GM19452 (cell line): ENCODE measurements around the gene HRK.

ENCODE experiments used
- ATAC-seq: cut with Tn5 transposase; IDR thresholded peaks from one replicate; pipeline ENCODE4 v1.9.1; 2021; ENCODE audit not compliant: unreplicated experiment

Gene HRK

DNA sequence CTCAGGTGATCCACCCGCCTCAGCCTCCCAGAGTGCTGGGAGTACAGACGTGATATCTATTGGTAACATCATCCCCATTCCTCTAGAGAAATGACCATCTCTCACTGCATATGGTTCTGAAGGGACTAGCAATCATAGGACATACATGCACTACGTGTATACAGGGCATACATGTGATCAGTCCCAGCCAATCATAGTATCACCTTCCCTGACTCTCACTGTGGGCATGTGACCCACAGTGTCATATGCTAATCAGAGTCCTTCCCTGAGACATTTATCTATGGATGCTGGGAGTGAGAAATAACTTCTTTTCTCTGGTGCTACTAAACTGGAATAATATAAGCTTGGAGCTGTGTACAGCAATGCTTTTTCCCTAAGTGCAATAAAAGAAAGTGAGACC, 17.4 kb upstream of the HRK start:
- ATAC-seq = no peak

DNA sequence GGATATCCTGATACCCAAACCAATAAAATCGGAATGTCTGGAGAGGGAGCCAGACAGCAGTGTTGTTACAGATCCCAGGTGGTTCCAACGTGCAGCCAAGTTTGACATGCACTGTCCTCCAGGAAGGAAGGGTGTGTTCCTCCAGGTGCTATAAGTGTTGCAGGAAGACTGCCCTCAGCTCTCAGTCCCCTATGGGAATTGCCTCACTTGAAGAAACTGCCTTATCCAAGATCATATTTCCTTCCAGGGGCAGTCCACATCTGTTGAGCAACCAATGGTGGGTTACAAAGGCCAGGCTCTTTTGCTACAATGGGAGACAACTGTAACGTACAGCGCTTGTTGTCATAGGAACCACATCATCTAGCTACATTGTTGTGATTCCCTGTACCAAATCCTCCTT, 16.2 kb upstream of the HRK start:
- ATAC-seq = no peak

DNA sequence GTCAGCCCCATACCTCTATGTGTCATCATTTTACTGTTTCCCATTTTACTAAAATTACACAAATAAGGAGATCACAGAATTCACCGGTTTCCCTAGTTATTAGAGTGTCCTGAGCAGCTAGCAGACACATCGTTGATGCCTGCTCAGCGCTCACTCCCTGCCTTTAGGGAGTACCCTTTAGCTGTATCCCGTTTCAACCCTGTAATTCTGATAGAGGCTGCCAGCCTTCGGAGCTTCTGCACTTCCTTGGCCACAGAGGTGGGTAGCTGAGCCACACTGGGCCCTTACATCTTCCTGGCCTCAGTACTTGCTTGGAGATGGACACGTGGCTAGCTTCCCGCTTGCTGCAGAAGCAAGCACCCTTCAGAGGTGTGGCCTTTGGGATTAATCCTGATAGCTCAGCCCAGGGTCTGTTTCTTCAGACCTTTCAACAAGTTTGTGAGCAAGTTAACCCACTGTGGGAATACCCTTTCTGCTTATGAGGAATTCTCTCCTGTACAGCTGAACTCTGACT, 15.2 kb upstream of the HRK start:
- ATAC-seq = no peak

DNA sequence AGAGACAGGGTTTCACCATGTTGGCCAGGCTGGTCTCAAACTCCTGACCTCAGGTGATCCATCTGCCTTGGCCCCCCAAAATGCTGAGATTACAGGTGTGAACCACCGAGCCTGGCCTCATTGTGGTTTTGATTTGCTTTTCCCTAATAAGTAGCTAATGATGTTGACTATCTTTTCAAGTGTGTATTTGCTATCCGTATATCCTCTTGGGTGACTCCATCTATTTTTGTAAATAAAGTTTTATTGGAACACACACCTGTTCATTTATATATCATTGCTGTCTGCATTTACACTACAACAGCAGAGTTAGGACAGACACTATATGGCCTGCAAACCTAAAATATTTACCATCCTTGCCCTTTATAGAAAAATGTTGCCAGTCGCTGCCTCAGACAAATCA, 13.7 kb upstream of the HRK start:
- no peak for ATAC-seq

DNA sequence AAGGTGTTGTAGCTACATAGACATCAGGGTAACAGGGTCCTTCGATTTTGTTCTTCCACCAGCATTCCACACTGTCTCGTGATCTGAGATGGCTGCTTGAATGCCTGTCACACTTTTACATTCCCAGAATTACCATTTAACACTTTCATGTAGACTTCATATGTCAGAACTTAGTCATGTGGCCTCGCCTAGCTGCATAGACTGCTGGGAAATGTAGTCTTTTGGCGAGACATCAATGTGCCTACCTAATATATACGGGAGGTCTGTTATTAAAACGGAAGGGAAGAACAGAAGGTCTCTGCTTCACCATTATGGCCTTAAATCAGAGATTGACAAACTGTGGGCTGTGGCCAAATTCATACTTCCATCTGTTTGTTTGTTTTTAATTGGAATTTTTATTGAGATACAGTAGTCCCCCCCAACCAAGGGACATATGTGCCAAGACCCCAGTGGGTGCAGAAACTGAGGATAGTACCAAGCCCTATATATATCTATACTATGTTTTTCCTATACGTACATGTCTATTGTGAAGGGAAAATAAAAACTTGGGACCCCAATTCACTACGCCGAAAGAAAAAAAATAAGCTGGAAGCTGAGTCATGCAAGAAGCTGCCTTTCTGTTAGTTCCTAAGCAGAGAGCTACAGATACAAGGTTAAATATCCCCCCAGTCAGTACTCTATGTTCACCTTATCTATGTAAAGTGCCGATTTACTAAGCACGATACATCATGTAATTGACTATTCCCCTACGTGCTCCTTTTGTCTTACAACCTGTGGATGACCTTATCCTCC, 11.3 kb upstream of the HRK start:
- ATAC-seq = no peak

DNA sequence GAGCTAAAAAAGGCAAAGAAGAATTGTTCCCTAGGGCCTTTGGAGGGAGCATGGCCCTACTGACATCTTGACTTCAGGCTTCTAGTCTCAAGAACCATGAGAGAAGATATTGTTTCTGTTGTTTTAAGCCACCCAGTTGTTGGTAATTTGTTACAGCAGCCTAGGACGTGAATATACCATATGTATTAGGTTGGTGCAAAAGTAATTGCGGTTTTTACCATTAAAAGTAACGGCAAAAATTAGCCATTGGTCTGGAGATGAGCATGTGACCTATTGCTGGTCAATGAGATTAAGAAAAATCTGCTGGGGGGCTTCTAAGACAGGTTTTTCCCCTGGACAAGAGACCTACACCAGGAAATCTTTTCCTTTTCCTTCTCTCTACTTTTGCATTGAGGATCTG, 9.8 kb upstream of the HRK start:
- no peak for ATAC-seq

DNA sequence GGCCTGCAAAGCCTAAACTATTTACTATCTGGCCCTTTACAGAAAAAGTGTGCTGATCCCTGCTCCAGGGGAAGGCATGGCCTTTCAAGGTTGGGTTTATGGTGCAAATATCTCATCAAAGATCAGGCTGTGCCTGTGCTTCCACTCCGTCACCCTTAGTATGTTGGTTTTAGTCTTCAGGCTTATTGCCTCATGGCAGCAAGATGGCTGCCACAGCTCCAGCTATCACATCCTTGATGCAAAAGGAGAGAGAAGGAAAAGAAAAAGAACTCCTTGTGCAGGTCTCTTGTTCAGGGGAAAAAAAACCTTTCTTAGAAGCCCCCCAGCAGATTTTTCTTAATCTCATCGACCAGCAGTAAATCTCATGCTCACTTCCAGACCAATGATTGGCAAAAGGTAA, 9.1 kb upstream of the HRK start:
- no peak for ATAC-seq

DNA sequence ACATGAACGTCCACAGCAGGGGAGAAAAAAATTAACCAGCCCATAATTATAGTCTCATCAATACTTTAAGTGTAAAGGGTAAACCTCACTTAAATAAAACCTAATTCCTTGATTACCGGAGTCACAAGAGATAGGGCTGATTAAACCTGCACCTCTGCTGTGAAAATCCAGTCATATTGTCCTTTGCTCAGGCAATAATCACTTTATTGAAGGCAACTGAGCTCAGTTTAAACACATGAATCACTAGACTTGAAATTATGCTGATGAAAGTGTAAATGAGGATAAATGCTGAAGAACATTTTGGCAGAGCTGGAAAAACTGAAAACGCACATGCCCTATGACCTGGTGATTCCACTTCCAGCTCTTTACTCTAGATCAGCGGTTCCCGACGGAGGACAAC, 6.7 kb upstream of the HRK start:
- no peak for ATAC-seq

DNA sequence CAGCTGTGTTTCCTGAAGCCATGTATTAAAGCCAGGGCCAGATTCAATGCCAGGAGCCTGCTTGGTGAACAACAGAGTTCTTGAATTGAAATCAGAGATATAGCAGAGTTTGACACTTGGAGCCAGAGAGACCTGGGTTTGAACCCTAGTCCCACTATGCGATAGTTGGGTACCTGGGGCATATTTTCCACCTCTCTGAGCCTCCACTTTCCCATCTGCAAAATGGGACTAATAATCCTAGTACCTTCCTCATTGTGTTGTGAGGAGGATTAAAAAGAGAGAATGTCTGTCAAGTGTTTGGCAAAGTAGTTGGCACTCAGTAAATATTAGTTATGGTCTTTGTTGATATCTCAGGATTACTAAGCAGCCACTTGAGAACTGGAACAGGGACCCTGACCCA, 6.0 kb upstream of the HRK start:
- ATAC-seq = no peak

DNA sequence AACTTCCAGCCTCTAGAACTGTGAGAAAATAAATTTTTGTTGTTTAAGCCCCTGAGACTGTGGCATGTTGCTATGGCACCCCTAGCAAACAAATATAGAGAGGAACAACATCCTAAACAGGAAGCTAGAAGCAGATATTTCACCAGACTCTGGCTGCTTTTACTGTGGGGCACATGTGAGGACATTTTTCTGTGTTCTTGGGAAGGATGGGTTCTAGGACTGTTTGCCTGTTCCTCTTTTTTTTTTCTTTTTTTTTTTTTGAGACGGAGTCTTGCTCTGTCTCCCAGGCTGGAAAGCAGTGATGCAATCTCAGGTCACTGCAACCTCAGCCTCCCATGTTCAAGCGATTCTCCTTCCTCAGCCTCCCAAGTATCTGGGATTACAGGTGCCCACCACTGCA, 4.2 kb upstream of the HRK start:
- ATAC-seq = no peak

DNA sequence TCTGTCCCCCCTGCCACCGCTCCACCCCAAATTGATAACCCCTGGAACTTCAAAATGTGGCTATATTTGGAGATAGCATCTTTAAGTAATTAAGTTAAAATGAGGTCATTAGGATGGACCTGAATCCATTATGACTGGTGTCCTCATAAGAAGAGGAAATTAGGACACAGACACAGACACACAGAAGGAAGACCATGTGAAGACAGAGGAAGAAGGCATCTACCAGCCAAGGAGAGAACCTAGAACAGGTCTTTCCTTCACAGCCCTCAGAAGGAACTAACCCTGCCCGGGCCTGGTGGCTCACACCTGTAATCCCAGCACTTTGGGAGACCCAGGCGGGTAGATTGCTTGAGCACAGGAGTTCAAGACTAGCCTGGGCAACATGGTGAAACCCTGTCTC, 3.6 kb upstream of the HRK start:
- ATAC-seq = no peak

DNA sequence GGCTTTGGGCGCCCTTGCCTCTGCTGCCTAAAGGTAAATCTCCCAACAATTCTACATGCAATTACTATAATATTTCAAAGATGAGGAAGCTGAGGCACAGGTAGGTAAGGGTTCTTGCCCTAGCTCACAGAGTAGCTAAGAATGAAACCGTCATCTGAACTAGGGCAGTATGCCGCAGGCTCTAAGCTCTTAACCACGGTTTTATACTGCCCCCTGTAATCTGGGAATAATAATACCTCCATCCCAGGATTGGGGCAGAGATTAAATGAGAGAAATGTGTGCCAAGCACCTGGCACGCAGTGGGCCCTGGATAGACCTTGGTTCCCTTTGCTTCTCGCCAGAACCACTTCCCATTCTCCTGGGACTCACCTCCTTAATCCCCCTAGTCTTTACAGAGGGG, 1.5 kb upstream of the HRK start:
- ATAC-seq = no peak

DNA sequence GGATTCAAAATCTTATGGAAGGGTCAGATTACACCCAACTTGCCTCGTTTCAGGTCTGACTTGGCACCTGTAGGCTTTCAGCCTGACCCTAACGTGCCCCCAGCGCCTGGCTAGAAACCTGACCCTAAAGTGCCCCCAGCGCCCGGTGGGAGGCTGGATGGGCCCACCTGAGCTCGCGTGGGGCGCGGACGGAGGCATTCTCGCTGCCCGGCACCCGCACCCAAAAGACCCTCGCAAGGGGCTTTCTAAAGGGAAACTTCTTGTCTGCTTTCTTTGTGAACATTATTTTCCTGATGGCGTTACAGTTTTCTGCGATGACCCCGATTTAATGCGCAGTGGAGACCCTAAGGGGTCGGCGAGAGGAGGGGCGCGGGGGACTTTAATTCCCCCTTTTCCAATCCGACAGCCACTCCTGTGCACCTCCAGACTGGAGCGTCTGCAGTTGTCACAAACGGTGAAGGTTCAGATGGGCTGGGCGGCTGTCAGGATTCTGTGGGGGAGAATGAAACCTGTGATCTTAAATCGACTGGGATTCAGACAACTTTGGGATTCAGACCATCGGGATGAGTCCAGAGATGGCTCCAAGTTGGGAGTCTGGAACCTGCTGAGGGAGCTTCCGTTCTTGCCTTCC, 751 bp upstream of the HRK start:
- no peak for ATAC-seq

DNA sequence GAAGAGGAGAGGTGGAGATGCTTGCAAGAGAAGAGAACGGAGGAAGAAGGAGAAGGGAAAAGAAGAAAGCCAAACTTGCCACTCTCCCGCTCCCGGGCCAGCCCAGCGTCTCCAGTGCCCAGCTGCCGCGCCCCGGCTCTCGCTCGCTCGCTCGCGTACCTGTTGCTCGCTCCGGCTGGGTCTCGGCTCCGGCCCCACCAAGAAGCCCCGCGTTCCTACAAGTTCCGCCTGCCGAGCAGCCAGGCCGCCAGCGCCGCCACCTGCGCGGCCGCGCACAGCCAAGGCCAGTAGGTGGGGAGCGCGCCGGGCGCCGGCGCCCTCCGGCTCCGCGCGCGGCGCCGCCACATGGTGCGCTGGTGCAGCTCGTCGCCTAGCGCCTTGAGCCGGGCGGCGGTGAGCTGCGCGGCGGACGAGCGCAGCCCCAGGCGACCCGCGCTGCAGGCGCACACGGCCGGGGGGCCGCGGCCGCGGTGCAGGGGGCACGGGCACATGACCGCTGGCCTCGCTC, 370 bp downstream of the HRK start:
- ATAC-seq = peak; percentile 63

DNA sequence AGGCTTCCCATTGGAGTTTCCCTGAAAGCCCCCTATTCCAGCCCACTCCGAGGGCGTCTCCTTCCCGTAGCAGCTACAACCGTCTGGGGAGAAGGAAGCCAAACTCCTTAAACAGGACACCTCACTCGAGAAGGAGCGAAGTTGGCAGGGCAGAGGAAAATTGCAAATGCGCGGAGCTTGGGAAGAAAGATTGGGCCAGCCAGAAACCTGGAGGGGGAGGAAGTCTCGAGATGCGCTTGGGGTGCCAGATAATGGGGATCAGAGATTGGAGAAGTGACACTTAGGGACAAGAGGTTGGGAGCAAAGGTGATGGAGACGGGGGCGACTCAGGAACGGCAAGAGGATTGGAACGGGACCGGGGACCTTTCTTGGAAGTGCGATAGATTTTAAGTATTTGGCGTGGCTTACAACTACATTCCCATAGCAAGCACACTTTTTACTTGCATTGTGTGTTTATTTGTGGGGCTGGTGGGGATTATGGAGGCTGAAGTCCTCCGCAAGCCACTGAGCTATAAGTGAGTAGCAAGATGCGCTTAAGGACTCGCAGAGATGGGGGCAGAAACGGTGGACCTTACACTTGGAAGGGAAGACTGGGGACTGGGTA, 926 bp downstream of the HRK start:
- no peak for ATAC-seq

DNA sequence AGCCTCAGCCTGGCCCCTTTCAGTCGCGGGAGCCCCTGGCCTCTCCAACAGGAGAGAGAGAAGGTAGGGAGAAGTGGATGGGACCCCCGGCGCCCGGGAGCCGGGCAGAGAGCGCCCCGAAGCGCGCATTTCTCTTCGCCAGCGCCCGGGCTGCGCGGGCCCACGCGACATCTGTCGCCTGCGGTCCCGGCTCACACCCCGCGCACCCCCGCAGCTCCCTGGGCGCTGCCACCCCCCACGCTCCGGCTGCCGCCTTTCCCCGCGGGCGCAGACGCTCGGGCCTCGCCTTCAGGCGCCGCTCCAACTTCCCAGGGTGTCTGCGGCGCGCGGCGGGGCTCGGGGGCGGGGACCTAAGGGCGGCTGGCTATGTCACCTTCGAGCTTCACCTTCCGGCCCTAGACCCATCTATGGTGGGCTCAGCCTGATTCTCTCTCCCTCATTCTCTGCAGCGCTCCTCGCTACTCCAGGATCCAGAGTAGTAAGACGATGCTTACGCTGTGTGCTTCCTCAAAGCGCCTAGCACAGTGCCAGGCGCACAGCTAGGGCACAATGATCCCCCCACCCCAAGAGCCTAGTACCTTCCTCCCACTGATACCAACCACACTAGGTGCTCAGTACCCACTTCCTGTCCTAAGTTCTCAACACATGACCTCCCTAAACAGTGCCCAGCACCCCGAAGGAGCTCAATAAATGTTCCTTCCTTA, 1.6 kb downstream of the HRK start:
- no peak for ATAC-seq

DNA sequence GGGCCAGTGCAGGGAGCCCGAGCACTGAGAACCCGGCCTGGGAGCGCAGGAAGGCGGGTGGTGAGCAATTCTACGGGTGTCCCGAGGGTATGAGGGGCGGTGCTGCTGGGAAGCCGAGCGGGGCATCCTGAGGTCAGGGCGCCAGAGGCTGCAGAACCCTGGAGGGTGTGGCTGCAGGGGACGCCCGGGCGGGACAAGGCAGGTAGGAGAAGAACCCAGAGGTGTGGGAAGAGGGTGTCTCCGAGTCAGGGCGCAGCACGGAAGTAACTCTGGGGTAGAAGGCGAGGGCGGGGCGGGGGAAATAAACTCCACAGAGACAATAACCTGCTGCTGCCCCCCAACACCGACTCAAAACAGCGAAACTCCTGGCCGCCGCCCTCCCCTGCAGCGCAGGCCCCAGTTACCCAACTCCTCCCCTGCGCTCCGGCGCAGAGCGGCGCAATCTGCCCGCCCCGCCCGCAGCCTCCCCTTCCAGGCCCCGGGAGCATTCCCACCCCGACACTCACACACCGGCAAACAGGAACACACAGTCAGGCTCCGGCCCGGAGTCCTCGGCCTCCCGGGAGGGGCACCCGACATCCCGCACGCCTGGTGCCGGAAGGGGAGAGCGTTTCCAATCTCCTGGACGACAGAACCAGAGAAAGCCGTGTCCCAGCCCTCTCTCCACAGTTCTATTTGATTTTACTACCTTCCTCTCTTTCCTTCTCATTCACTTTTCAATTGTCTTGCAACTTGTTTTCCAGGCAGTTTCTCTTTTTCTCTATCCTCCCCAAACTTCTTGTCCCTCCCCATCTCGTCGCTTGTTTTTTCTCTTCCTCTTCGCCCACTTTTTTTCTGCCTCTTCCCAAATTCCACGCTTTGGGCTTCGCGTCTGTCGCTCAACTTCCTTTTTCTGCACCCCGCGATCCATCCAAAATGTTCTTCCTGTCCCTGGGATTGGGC, 2.4 kb downstream of the HRK start:
- ATAC-seq = no peak

DNA sequence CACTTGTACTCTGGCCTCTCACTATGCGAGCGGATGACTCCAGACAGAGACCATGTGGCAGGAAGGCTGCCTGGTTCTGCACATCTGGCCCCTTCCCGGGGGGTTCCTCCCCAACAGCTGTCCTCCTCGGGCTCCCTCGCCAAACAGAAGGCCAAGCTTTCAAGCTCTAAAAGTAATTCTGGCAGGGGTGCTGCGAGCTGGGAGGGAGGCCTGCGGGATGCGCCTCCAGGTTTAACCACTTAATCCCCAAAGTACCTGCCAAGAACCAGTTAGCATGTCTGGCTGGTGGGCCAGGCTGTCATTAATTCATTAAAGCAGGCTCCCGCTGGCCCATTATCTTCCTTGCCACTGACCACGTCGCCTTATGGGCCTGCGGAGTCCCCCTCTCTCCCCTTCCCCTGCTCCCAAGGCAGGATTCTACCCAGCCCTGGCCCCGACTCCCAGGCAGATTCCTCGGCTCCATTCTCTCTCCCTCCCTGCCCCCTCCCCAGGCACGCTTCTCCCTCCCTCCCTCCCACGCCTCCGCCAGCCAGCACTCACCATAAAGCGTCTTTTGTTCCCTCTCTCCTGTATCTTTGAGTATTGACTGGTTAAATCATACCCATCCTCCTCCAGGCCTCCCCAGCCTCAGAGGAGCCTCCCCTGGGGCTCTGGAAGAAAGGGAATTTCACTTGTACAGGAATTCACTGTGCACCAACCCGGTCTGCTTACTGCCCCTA, 4.9 kb downstream of the HRK start:
- ATAC-seq = no peak

DNA sequence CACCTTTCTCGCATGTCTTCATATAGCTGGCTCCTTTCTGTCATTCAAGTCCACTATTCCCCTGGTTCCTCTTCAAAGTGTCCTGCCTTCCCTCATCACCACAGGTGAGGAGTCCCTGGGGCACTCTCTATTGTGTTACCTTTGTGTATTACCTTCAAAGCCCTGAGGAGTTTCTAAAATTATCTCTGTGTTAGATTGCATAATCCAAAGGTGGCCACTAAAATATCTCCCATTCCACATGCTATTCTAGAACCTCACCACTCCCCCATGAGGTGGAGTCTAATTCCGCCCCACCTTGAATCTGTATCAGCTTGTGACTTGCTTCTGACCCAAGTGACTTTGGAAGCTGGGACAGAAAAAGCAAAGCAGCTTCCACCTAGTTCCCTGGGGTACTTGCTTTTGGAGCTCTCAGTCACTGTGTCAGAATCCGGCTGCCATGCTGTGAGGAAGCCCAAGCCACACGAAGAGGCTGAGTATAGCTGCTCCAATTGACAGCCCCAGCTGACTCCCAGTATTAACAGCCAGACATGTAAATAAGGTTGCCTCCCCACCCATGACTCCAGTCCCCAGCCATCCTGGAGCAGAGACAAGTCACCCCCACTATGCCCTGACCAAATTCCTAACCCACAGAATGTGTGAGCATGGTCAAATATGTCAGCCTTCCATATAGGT, 6.8 kb downstream of the HRK start:
- ATAC-seq = no peak
